GM12864 (cell line): ENCODE measurements around the gene OR4D2.
"Not testable (repeated sequence)": the region's sequence is repeated elsewhere in the genome, so short reads cannot be mapped to it uniquely, and the experiment has no call there.

Source experiments
- DNase-seq: peaks from one replicate; pipeline ENCODE4 v3.0.0-alpha.2; 2011; ENCODE audit warnings: low read depth
- H3K4me3 ChIP-seq: 2 replicates; pipeline ENCODE4 v1.5.1; 2011; ENCODE audit warnings: mild to moderate bottlenecking, low read depth, low read length, control low read depth
- TF ChIP-seq, protein P1 (sequence below): IDR thresholded peaks from 2 replicates; pipeline ENCODE4 v1.5.1; 2011; ENCODE audit warnings: low read depth, mild to moderate bottlenecking, moderate library complexity, low read length, control low read depth, inconsistent platforms; ENCODE audit errors: missing control alignments

Gene OR4D2

DNA sequence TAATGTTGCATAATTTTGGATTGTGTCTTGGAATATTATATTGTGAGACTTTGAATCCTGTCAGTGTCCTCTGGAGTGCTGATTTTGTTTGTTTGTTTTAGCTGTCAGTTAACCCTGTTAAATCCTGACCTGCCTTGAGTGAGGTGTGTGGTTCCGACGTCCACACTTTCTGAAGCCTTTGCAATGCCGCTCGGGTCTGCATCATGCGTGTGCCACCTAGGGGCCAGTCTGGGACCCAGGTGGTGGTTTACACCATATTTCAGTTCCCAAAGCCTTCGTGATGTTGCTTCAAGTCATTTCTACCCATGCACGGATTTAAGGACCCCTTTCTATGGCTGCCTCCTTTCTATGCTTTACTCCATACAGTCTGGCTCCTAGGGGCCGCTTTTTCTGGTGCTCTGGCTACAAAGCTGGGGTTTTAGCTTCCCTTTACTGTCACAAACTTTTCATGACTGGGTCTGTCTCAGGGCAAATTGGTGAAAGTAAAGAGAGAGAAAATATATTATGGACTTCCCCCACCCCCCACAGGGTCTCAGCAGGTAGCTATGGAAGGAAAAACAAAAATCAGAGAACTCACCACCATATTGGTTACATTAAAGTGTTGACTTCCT lies 30.0 kb upstream of the OR4D2 start:
- TF ChIP-seq, protein P1, sequence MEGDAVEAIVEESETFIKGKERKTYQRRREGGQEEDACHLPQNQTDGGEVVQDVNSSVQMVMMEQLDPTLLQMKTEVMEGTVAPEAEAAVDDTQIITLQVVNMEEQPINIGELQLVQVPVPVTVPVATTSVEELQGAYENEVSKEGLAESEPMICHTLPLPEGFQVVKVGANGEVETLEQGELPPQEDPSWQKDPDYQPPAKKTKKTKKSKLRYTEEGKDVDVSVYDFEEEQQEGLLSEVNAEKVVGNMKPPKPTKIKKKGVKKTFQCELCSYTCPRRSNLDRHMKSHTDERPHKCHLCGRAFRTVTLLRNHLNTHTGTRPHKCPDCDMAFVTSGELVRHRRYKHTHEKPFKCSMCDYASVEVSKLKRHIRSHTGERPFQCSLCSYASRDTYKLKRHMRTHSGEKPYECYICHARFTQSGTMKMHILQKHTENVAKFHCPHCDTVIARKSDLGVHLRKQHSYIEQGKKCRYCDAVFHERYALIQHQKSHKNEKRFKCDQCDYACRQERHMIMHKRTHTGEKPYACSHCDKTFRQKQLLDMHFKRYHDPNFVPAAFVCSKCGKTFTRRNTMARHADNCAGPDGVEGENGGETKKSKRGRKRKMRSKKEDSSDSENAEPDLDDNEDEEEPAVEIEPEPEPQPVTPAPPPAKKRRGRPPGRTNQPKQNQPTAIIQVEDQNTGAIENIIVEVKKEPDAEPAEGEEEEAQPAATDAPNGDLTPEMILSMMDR: peak; percentile 63
- no peak for DNase-seq

GRCh38 chr17:58141505-58141904 lies 25.3 kb upstream of the OR4D2 start:
- no peak overlapping the region for H3K4me3 ChIP-seq
- DNase-seq: no peak
- TF ChIP-seq, protein P1: no peak

More for the DNA sequence above, 30.0 kb upstream of the OR4D2 start:
- H3K4me3 ChIP-seq: no peak overlapping the region

DNA sequence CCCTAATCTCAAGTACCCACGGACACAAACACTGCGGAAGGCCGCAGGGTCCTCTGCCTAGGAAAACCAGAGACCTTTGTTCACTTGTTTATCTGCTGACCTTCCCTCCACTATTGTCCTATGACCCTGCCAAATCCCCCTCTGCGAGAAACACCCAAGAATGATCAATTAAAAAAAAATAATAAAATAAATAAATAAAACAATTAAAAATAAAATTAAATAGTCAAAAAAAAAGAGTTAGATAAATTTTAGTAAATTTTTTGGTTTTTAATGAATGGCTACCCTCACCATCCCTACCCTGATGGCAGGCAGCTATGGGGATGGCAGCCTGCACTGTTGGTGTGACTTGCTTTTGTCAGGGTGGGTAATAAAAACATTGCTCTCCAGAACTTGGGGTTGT lies 23.4 kb upstream of the OR4D2 start:
- DNase-seq, H3K4me3 ChIP-seq: not testable (repeated sequence)

GRCh38 chr17:58144801-58145200 lies 22.0 kb upstream of the OR4D2 start:
- no peak for DNase-seq
- TF ChIP-seq, protein P1: no peak
- H3K4me3 ChIP-seq: no peak overlapping the region

DNA sequence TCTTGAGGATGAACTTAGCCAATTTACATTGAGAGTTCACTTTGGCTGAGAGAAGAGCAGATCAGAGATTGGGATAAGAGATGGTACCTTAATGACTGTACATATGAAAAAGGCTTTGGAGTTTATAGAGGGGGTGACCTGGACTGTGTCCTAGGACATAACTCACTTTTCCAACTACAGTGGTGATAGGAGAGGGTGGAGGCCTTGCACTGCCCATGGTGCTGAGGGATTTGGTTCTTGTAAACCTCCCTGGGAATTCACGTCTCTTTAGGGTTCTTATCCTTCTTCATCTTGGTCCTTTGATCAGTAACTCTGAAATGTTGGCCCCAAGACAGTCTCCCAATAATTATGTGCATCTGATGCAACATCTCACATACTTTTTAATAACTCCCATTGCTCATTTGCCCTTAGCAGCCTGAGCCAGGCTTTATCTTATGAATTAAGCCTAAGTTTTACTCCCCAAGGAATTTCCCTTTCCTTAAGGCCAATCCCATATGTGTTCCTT lies 18.8 kb upstream of the OR4D2 start, which contains the start of gene OR4D1:
TSS of gene OR4D1 (plus strand) at position 455 of the 505 bp plus-strand sequence. CDS start 6,770 bp downstream, outside the sequence.
- TF ChIP-seq, protein P1: no peak
- no peak for DNase-seq
- no peak within 1 kb of the TSS for H3K4me3 ChIP-seq

GRCh38 chr17:58148609-58149008 lies 18.2 kb upstream of the OR4D2 start:
- H3K4me3 ChIP-seq: no peak overlapping the region
- DNase-seq: no peak

DNA sequence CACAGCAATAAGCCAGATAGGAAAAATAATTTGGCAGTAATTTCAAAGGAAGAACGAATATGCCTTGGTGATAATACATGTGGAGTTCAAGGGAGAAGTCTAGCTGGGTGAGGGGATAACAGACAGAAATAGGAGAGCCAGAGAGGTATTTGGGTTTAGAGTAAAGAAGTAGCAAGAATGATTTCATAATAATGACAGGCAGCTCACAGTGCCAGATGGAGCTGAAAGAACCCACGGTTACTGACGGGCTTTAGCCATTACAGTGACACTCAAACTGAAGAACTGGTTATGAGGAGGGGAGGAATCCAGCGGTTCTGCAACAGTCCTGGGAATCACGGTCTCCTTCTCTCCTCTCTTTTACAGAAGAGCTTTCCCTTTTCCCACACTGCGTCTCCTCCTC lies 16.4 kb upstream of the OR4D2 start:
- TF ChIP-seq, protein P1: no peak
- H3K4me3 ChIP-seq: no peak overlapping the region
- DNase-seq: no peak

More at GRCh38 chr17:58148609-58149008, 18.2 kb upstream of the OR4D2 start:
- TF ChIP-seq, protein P1: no peak
